Suprapubic skin (tissue), 3 donors: Measurements from ENCODE around the gene STARD13.

ENCODE experiments used
- CTCF ChIP-seq, 2 donors: fragments of 200-600 bp in 1 of 2; fragments of 450-650 bp in 1 of 2; sonication (generic) in 1 of 2; IDR thresholded peaks; one replicate each; pipeline ENCODE4 v1.5.1; 2016 to 2019; ENCODE audit warnings: antibody characterized with exemption in 2 of 2, mild to moderate bottlenecking in 1 of 2, moderate library complexity in 1 of 2
- POLR2AphosphoS5 ChIP-seq, 3 donors: sonication (generic); formaldehyde crosslinking; IDR thresholded peaks; one replicate each; pipeline ENCODE4 v1.6.1; 2017; ENCODE audit warnings: antibody characterized with exemption in 3 of 3

DNA sequence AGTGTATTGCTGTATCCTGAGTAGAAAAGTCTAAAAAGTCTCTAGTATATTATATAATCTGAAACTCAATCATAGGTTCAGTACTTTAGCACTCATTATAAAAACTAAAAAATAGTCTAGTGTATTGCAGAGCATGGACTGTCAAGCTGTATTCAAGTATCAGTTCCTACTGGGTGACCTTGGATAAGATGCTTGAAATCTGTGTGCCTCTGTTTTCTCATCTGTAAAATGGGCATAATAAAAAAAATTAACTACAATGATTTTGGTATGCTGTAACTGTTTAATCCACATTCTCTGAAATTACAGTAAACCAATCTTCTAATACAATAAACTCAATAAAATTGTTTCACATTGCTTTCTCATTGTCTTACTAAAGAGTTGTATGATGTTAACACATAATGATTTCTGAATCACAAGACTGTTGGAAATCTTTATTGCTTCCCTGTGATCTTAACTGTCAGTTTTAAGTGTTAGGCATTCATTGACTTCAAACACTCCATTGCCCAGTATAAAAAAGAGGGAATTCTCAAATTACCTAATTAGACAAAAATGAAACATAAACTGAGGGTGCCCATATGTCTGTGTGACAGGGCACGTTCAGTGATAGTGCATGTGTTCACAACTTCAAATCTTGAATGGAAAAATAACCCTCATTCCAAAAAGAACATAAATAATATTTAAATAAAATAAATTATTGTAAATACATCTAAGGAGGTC is 2.2 kb downstream of the STARD13 start:
- TF ChIP-seq CTCF (IDR thresholded peaks at IDR 0.05) (no peak), POLR2AphosphoS5 (IDR thresholded peaks at IDR 0.05) (no peak)
